HepG2 (cell line): ENCODE data around the gene OS9. TPM values are rescaled to one million over a fixed set of nuclear protein-coding genes. Genes with fewer than 3 reads are reported as not detected.
A peak's percentile ranks its signal among the peaks of the same experiment; 100 is the strongest.

Experiments used
- CREB1 ChIP-seq, 2 experiments: fragments of 450-650 bp in 1 of 2; IDR thresholded peaks; 2 replicates each; pipeline ENCODE4 v1.6.1; 2016 to 2017; ENCODE audit warnings: control low read depth in 1 of 2, mild to moderate bottlenecking in 1 of 2, missing compliant biosample characterization in 1 of 2, missing genetic modification characterization in 1 of 2
- JDP2 ChIP-seq: sonication (generic); formaldehyde crosslinking; IDR thresholded peaks from 2 replicates; pipeline ENCODE4 v1.8.1; 2022; ENCODE audit warnings: missing genetic modification reagents, borderline replicate concordance
- MAFK ChIP-seq, 2 experiments: IDR thresholded peaks in 1 of 2; conservative IDR thresholded peaks in 1 of 2; 2 replicates each; pipeline ENCODE4 v1.6.1; 2011; ENCODE audit warnings: improper control_type of control experiment in 2 of 2, low read length in 2 of 2
- RARA ChIP-seq: IDR thresholded peaks from 2 replicates; pipeline ENCODE4 v1.6.1; 2016; ENCODE audit warnings: missing genetic modification reagents, missing compliant biosample characterization
- SIN3A ChIP-seq: IDR thresholded peaks from 2 replicates; pipeline ENCODE4 v1.6.1; 2011; ENCODE audit warnings: low read depth, mild to moderate bottlenecking, control low read depth, low read length, borderline replicate concordance
- THRA ChIP-seq: sonication (generic); formaldehyde crosslinking; IDR thresholded peaks from 2 replicates; pipeline ENCODE4 v1.4.0; 2020; ENCODE audit warnings: missing genetic modification reagents, borderline replicate concordance
- THYN1 ChIP-seq: sonication (generic); formaldehyde crosslinking; IDR thresholded peaks from 2 replicates; pipeline ENCODE4 v1.8.1; 2023; ENCODE audit warnings: low read depth, mild to moderate bottlenecking, moderate library complexity, missing genetic modification reagents, borderline replicate concordance
- WIZ ChIP-seq: sonication (generic); formaldehyde crosslinking; IDR thresholded peaks from 2 replicates; pipeline ENCODE4 v1.5.1; 2020; ENCODE audit warnings: mild to moderate bottlenecking, missing genetic modification reagents
- ZNF121 ChIP-seq: sonication (generic); formaldehyde crosslinking; IDR thresholded peaks from 2 replicates; pipeline ENCODE4 v1.5.0; 2020; ENCODE audit warnings: mild to moderate bottlenecking, missing genetic modification reagents
- ZNF282 ChIP-seq: fragments of 450-650 bp; IDR thresholded peaks from 2 replicates; pipeline ENCODE4 v1.6.1; 2018; ENCODE audit not compliant: partially characterized antibody
- ZNF317 ChIP-seq: sonication (generic); formaldehyde crosslinking; IDR thresholded peaks from 2 replicates; pipeline ENCODE4 v1.5.0; 2020; ENCODE audit warnings: mild to moderate bottlenecking, missing genetic modification reagents
- ZNF350 ChIP-seq: sonication (generic); formaldehyde crosslinking; IDR thresholded peaks from 2 replicates; pipeline ENCODE4 v1.4.0; 2020; ENCODE audit warnings: mild to moderate bottlenecking, low read depth, missing genetic modification reagents, borderline replicate concordance
- polyA plus RNA-seq, 8 experiments: library from polyadenylated mRNA; depleted of rRNA in 3 of 8; stranded (reverse) in 7 of 8; unstranded in 1 of 8; fragments of >200 nt; fragmentation: Illumina TruSeq in 4 of 8; extraction: Trizol in 4 of 8; gene quantifications; 2 replicates each; pipeline versions ENCODE4 v1.2.1 to v1.2.3, GENCODE V29; 2011 to 2016; ENCODE audit warnings: low read depth in 4 of 8, missing spikeins in 1 of 8, mixed read lengths in 1 of 8; ENCODE audit not compliant: insufficient read depth in 1 of 8
- total RNA-seq, 5 experiments: library from RNA; depleted of rRNA; stranded (reverse); fragments of >200 nt; fragmentation: Illumina TruSeq; extraction: Trizol; gene quantifications; 2 replicates each; pipeline ENCODE4 v1.2.3, GENCODE V29; 2016; ENCODE audit warnings: low read depth in 1 of 5
- TF ChIP-seq, protein P1 (sequence below): sonication (generic); formaldehyde crosslinking; IDR thresholded peaks from 2 replicates; pipeline ENCODE4 v1.4.0; 2020; ENCODE audit warnings: missing genetic modification reagents, borderline replicate concordance
- TF ChIP-seq, protein P2 (sequence below), 2 experiments: sonication (generic) in 1 of 2; formaldehyde crosslinking in 1 of 2; IDR thresholded peaks; 2 replicates each; pipeline versions ENCODE4 v1.4.0 to v1.6.1; 2016 to 2020; ENCODE audit warnings: borderline replicate concordance in 1 of 2, low read depth in 1 of 2, mild to moderate bottlenecking in 1 of 2, missing genetic modification reagents in 1 of 2
- TF ChIP-seq, protein P3 (sequence below): sonication (generic); formaldehyde crosslinking; IDR thresholded peaks from 2 replicates; pipeline ENCODE4 v1.4.0; 2020; ENCODE audit warnings: mild to moderate bottlenecking, low read depth, missing genetic modification reagents
- TF ChIP-seq, protein P4 (sequence below): sonication (generic); formaldehyde crosslinking; IDR thresholded peaks from 2 replicates; pipeline ENCODE4 v1.8.1; 2023; ENCODE audit warnings: mild to moderate bottlenecking, missing genetic modification reagents
- TF ChIP-seq, protein P5 (sequence below): IDR thresholded peaks from 2 replicates; pipeline ENCODE4 v1.6.1; 2016; ENCODE audit warnings: low read depth, borderline replicate concordance

OS9 gene
- total and polyA plus RNA-seq, 2 of the 13 experiments (the other 11 are each of a cell fraction or from before 2014, with no cell fraction given), result 156 to 206 TPM

- TF ChIP-seq, protein P1, sequence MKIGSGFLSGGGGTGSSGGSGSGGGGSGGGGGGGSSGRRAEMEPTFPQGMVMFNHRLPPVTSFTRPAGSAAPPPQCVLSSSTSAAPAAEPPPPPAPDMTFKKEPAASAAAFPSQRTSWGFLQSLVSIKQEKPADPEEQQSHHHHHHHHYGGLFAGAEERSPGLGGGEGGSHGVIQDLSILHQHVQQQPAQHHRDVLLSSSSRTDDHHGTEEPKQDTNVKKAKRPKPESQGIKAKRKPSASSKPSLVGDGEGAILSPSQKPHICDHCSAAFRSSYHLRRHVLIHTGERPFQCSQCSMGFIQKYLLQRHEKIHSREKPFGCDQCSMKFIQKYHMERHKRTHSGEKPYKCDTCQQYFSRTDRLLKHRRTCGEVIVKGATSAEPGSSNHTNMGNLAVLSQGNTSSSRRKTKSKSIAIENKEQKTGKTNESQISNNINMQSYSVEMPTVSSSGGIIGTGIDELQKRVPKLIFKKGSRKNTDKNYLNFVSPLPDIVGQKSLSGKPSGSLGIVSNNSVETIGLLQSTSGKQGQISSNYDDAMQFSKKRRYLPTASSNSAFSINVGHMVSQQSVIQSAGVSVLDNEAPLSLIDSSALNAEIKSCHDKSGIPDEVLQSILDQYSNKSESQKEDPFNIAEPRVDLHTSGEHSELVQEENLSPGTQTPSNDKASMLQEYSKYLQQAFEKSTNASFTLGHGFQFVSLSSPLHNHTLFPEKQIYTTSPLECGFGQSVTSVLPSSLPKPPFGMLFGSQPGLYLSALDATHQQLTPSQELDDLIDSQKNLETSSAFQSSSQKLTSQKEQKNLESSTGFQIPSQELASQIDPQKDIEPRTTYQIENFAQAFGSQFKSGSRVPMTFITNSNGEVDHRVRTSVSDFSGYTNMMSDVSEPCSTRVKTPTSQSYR (CRISPR knock-in tag), result peak; percentile 68; the same call in 1 of the 2 replicates
- TF ChIP-seq, protein P2, sequence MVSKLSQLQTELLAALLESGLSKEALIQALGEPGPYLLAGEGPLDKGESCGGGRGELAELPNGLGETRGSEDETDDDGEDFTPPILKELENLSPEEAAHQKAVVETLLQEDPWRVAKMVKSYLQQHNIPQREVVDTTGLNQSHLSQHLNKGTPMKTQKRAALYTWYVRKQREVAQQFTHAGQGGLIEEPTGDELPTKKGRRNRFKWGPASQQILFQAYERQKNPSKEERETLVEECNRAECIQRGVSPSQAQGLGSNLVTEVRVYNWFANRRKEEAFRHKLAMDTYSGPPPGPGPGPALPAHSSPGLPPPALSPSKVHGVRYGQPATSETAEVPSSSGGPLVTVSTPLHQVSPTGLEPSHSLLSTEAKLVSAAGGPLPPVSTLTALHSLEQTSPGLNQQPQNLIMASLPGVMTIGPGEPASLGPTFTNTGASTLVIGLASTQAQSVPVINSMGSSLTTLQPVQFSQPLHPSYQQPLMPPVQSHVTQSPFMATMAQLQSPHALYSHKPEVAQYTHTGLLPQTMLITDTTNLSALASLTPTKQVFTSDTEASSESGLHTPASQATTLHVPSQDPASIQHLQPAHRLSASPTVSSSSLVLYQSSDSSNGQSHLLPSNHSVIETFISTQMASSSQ (IDR thresholded peaks at IDR 0.05; ENCODE audit: low read depth), result 0 out of 2 replicates have a peak, but pooled peaks have one; percentile 24
- TF ChIP-seq, protein P2 (CRISPR knock-in tag; IDR thresholded peaks at IDR 0.05; ENCODE audit: borderline replicate concordance), result no peak
- peak; percentile 17; the same call in 1 of the 2 replicates for TF ChIP-seq ZNF350 (CRISPR knock-in tag)
- TF ChIP-seq, protein P3, sequence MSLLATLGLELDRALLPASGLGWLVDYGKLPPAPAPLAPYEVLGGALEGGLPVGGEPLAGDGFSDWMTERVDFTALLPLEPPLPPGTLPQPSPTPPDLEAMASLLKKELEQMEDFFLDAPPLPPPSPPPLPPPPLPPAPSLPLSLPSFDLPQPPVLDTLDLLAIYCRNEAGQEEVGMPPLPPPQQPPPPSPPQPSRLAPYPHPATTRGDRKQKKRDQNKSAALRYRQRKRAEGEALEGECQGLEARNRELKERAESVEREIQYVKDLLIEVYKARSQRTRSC (CRISPR knock-in tag), result no peak
- no peak for TF ChIP-seq ZNF121 (CRISPR knock-in tag)
- TF ChIP-seq CREB1 (IDR thresholded peaks at IDR 0.05), result peak; percentile 95
- TF ChIP-seq CREB1 (CRISPR knock-in tag; IDR thresholded peaks at IDR 0.05), result peak; percentile 97; the same call in 1 of the 2 replicates
- TF ChIP-seq MAFK (conservative IDR thresholded peaks at IDR 0.05 in 1 of 2, IDR thresholded peaks at IDR 0.05 in 1 of 2; ENCODE audit: low read length in 2 of 2), result 0 out of 4 replicates have a peak, but pooled peaks of 1 of the 2 experiments have one; percentile 7
- peak; percentile 63; the same call in 1 of the 2 replicates for TF ChIP-seq ZNF317 (CRISPR knock-in tag)
- TF ChIP-seq, protein P4, sequence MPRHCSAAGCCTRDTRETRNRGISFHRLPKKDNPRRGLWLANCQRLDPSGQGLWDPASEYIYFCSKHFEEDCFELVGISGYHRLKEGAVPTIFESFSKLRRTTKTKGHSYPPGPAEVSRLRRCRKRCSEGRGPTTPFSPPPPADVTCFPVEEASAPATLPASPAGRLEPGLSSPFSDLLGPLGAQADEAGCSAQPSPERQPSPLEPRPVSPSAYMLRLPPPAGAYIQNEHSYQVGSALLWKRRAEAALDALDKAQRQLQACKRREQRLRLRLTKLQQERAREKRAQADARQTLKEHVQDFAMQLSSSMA (CRISPR knock-in tag), result no peak
- TF ChIP-seq SIN3A, result 0 out of 2 replicates have a peak, but pooled peaks have one; percentile 15
- TF ChIP-seq THYN1 (CRISPR knock-in tag), result no peak
- TF ChIP-seq THRA (CRISPR knock-in tag), result 0 out of 2 replicates have a peak, but pooled peaks have one; percentile 14
- TF ChIP-seq JDP2, result no peak
- TF ChIP-seq RARA (CRISPR knock-in tag), result no peak
- TF ChIP-seq, protein P5, sequence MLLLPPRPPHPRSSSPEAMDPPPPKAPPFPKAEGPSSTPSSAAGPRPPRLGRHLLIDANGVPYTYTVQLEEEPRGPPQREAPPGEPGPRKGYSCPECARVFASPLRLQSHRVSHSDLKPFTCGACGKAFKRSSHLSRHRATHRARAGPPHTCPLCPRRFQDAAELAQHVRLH (CRISPR knock-in tag), result peak; percentile 12; the same call in 1 of the 2 replicates
- 0 out of 2 replicates have a peak, but pooled peaks have one; percentile 19 for TF ChIP-seq WIZ (CRISPR knock-in tag)
- TF ChIP-seq ZNF282, result no peak
Observed at GRCh38 chr12:57744194-57744776, 50.4 kb downstream of the OS9 start (continued).
